Sigmoid colon (tissue), 4 donors: Measurements from ENCODE around the gene AFF2.

Source experiments
- EP300 ChIP-seq, 4 donors: sonication (generic); formaldehyde crosslinking; IDR thresholded peaks; one replicate each; pipeline ENCODE4 v1.6.1; 2017; ENCODE audit warnings: antibody characterized with exemption in 4 of 4
- POLR2A ChIP-seq, 2 donors: fragments of 450-650 bp; IDR thresholded peaks; one replicate each; pipeline ENCODE4 v1.6.1; 2016; ENCODE audit warnings: antibody characterized with exemption in 2 of 2, mild to moderate bottlenecking in 2 of 2, moderate library complexity in 2 of 2
- POLR2AphosphoS5 ChIP-seq, 4 donors: sonication (generic); formaldehyde crosslinking; IDR thresholded peaks; one replicate each; pipeline ENCODE4 v1.6.1; 2017; ENCODE audit warnings: antibody characterized with exemption in 4 of 4
- TF ChIP-seq, protein P1 (sequence below), 4 experiments: fragments of 450-650 bp in 3 of 4; fragments of 200-600 bp in 1 of 4; IDR thresholded peaks; one replicate each; pipeline ENCODE4 v1.5.1; 2016 to 2019; ENCODE audit warnings: antibody characterized with exemption in 4 of 4, mild to moderate bottlenecking in 3 of 4, moderate library complexity in 2 of 4

DNA sequence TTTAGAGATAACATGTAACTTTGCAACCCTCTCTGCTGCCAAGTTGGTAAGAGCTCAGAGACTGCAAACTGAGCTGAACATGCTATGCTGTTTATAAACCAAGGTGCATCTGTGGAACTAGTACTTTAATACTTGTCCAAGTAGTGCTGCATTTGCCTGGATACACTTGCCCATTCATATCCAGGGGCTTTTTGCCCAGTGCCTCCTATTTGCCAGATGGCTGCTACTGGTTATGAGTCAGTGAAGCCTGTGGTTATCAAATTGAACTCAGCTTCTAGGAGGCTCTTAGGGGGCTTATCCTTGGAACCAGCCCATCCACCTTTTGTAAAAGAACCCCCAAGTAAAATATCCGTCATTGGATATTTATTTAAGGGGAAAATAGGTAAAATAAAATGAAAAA, 79.6 kb downstream of the AFF2 start:
- TF ChIP-seq, protein P1, sequence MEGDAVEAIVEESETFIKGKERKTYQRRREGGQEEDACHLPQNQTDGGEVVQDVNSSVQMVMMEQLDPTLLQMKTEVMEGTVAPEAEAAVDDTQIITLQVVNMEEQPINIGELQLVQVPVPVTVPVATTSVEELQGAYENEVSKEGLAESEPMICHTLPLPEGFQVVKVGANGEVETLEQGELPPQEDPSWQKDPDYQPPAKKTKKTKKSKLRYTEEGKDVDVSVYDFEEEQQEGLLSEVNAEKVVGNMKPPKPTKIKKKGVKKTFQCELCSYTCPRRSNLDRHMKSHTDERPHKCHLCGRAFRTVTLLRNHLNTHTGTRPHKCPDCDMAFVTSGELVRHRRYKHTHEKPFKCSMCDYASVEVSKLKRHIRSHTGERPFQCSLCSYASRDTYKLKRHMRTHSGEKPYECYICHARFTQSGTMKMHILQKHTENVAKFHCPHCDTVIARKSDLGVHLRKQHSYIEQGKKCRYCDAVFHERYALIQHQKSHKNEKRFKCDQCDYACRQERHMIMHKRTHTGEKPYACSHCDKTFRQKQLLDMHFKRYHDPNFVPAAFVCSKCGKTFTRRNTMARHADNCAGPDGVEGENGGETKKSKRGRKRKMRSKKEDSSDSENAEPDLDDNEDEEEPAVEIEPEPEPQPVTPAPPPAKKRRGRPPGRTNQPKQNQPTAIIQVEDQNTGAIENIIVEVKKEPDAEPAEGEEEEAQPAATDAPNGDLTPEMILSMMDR (IDR thresholded peaks at IDR 0.05) = no peak
- TF ChIP-seq POLR2A (IDR thresholded peaks at IDR 0.05) = no peak
- no peak for TF ChIP-seq EP300 (IDR thresholded peaks at IDR 0.05)
- TF ChIP-seq POLR2AphosphoS5 (IDR thresholded peaks at IDR 0.05) = no peak
